RWPE1 (cell line): Measurements from ENCODE around the gene SRR.
A peak's percentile ranks its signal among the peaks of the same experiment; 100 is the strongest.

Experiments
- CTCF ChIA-PET: fragments of 350-600 bp; sonication (Branson Sonifier 250); formaldehyde crosslinking; extraction: SDS; loops from one replicate; lab custom pipeline; 2021; lab: Yijun Ruan, JAX
- POLR2A ChIA-PET: fragments of 400-600 bp; formaldehyde crosslinking; extraction: SDS; loops from one replicate; lab custom pipeline; 2020; ENCODE audit warnings: antibody characterized with exemption; ENCODE audit not compliant: low non-redundant PET; lab: Yijun Ruan, JAX
- DNase-seq: peaks from one replicate; pipeline ENCODE4 v3.0.0; 2012; ENCODE audit warnings: low spot score
- H3K27ac ChIP-seq: fragments of 450-650 bp; 2 replicates; pipeline ENCODE4 v1.5.1; 2017
- TF ChIP-seq, protein P1 (sequence below): fragments of 450-650 bp; conservative IDR thresholded peaks from 2 replicates; pipeline ENCODE4 v1.5.1; 2017; ENCODE audit warnings: low read depth, mild to moderate bottlenecking

Gene SRR

DNA sequence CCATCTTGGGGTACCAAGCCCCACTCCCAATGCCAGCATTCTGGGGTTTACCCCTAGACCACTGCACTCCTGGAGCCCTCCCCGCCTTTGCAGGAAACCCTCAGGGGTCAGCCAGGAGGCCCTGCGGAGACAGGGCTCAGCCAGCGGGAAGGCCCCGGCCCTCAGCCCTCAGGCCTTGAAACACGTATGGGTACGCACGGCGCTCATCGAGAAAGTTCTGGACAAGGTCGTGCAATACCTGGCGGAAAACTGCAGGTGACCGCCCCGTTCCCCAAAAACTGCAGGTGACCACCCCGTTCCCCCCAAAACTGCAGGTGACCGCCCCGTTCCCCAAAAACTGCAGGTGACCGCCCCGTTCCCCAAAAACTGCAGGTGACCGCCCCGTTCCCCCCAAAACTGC is 58.3 kb downstream of the SRR start:
- TF ChIP-seq, protein P1, sequence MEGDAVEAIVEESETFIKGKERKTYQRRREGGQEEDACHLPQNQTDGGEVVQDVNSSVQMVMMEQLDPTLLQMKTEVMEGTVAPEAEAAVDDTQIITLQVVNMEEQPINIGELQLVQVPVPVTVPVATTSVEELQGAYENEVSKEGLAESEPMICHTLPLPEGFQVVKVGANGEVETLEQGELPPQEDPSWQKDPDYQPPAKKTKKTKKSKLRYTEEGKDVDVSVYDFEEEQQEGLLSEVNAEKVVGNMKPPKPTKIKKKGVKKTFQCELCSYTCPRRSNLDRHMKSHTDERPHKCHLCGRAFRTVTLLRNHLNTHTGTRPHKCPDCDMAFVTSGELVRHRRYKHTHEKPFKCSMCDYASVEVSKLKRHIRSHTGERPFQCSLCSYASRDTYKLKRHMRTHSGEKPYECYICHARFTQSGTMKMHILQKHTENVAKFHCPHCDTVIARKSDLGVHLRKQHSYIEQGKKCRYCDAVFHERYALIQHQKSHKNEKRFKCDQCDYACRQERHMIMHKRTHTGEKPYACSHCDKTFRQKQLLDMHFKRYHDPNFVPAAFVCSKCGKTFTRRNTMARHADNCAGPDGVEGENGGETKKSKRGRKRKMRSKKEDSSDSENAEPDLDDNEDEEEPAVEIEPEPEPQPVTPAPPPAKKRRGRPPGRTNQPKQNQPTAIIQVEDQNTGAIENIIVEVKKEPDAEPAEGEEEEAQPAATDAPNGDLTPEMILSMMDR = no peak
- no peak overlapping the region; the same call in 1 of the 2 replicates for H3K27ac ChIP-seq
- ChIA-PET POLR2A (no interaction called here), CTCF (interaction anchor here (0.7 to 0.8 kb wide), 2 partner anchors 11 to 20 kb away, joined by 3 to 5 read pairs; no protein-coding TSS in a partner anchor)
- no peak for DNase-seq

DNA sequence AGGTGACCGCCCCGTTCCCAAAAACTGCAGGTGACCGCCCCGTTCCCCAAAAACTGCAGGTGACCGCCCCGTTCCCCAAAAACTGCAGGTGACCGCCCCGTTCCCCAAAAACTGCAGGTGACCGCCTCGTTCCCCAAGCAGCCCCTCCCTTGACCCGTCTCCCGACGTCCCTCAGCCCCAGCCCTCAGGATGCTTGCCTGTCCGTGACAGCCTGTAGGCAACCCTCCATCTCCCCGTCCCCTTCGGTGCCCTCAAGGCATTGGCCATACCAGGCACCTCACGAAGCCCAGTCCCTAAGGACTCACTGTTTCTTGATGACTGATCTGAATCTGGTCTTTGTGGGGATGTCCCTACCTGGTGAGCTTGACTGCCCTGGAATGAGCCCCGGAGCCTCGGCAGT is 58.7 kb downstream of the SRR start:
- no peak overlapping the region for H3K27ac ChIP-seq
- no peak for DNase-seq
- POLR2A ChIA-PET = no interaction called here
- TF ChIP-seq, protein P1 = no peak
- CTCF ChIA-PET = interaction anchor here (1.6 kb wide), 1 partner anchor 20 kb away, joined by 5 read pairs; no protein-coding TSS in a partner anchor

DNA sequence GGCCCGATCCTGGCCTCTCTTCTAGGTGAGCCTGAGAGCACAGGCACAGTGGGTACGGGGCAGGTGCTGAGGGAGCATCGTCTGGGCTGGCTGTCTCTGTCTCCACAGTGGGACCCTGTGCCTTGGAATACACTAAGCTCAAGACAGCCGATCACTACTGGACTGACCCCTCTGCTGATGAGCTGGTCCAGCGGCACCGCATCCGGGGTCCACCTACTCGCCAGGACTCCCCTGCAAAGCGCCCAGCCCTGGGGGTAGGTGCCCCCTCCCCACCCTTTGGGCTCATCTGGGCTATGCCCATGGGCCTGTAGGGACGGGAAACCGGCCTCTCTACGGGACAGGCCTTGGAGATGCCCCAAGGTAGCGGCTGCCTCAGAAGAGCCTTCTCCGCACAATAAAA is 59.1 kb downstream of the SRR start:
- CTCF ChIA-PET = interaction anchor here (1.6 kb wide), 1 partner anchor 19 kb away, joined by 5 read pairs; no protein-coding TSS in a partner anchor
- TF ChIP-seq, protein P1 = no peak
- no peak for DNase-seq
- peak overlapping the region; percentile 25; the same call in 1 of the 2 replicates for H3K27ac ChIP-seq
- POLR2A ChIA-PET = no interaction called here

DNA sequence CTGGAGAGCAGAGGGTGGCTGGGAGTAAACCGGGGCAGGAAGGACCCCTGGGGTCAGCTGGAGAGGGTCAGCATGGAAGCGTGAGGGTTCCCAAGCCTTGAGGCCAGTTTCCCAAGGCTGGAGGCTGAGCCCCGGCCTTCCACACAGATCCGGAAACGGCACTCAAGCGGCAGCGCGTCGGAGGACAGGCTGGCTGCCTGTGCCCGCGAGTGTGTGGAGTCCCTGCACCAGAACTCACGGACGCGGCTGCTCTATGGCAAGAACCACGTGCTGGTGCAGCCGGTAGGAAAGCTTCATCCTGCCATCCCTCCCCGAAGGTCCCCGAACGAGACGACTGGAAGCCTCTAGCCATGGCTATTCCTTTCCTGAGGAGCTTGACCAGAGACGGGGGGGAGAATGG is 59.6 kb downstream of the SRR start:
- no peak for DNase-seq
- H3K27ac ChIP-seq = peak overlapping the region; percentile 25; the same call in 1 of the 2 replicates
- CTCF ChIA-PET = interaction anchor here (1.6 kb wide), 1 partner anchor 19 kb away, joined by 5 read pairs; no protein-coding TSS in a partner anchor
- POLR2A ChIA-PET = no interaction called here
- TF ChIP-seq, protein P1 = no peak

DNA sequence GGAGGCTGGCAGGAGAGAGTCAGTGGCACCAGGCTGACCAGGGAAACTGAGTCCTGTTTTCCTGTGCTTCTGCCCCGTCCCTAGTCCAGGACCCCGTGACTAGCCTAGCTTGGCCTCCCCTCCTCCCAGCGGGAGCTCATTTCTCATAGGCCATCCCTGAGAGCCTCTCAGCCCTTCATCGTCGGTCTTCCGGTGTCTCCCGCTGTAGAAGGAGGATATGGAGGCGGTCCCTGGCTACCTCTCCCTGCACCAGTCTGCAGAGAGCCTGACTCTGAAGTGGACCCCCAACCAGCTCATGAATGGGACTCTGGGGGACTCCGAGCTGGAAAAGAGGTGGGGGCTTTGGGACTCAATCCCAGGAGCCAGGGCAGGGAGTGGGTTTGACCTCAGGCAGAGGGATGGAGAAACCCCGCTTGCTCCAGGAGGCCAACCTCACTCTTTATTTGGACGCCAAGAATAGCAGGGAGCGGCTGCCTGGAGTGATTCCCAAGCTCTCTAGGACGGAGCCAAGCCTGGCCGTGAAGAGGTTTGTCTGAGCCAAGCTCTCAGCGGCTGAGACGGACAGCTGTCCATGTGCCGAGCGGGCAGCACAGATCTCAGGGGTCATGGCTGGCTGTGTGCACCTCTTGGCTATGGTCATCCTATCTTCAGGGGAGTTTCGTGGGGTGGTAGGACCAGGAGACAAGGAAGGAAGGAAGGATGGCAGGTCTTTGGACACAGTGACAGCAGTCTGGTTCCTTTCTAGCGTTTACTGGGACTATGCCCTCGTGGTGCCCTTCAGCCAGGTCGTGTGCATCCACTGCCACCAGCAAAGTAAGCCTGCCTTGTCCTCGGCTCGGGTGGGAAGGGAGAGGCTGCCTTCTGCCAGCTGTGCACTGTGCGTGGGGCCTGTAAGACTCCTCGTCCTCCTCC is 60.4 kb downstream of the SRR start:
- ChIA-PET CTCF (interaction anchor here (0.9 to 1.6 kb wide), 2 partner anchors 18 kb away, joined by 3 to 5 read pairs; no protein-coding TSS in a partner anchor), POLR2A (no interaction called here)
- H3K27ac ChIP-seq = peak overlapping the region; percentile 25
- no peak for DNase-seq
- TF ChIP-seq, protein P1 = no peak

DNA sequence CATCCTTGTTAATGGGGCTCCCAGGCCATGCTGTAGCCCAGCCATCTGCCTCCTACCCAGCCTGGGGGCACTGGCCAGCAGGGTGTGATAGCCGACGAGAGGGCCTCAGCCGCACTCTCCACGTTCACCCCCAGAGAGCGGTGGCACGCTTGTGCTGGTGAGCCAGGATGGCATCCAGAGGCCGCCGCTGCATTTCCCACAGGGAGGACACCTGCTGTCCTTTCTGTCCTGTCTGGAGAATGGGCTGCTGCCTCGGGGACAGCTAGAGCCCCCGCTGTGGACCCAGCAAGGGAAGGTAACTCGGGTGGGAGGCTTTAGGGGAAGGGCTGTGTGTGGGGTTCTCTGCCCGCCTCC is 61.0 kb downstream of the SRR start:
- peak overlapping the region; percentile 25 for H3K27ac ChIP-seq
- TF ChIP-seq, protein P1 = no peak
- ChIA-PET POLR2A (no interaction called here), CTCF (interaction anchor here (0.9 kb wide), 1 partner anchor 17 kb away, joined by 3 read pairs; no protein-coding TSS in a partner anchor)
- no peak for DNase-seq
